Activated naive CD8-positive, alpha-beta T cell treated with anti-CD3 and anti-CD28 coated beads for 36 hours (primary cell): ENCODE measurements around the gene DKKL1. TPM values are rescaled to one million over a fixed set of nuclear protein-coding genes. Genes with fewer than 3 reads are reported as not detected.

Experiments used
- DNase-seq: peaks from one replicate; pipeline ENCODE4 v3.0.0; 2021
- H3K27ac Mint-ChIP-seq: one replicate; pipeline ENCODE4 v1.8.0; 2022; ENCODE audit warnings: mild to moderate bottlenecking, moderate library complexity, mixed read lengths
- H3K27me3 Mint-ChIP-seq: one replicate; pipeline ENCODE4 v1.8.0; 2022; ENCODE audit warnings: mild to moderate bottlenecking, mixed read lengths
- H3K36me3 Mint-ChIP-seq: one replicate; pipeline ENCODE4 v1.8.0; 2021; ENCODE audit warnings: mild to moderate bottlenecking, mixed read lengths
- H3K4me1 Mint-ChIP-seq: one replicate; pipeline ENCODE4 v1.8.0; 2021; ENCODE audit warnings: mixed read lengths
- H3K4me3 Mint-ChIP-seq: one replicate; pipeline ENCODE4 v1.8.0; 2022; ENCODE audit warnings: mild to moderate bottlenecking, moderate library complexity, mixed read lengths
- H3K9me3 Mint-ChIP-seq: one replicate; pipeline ENCODE4 v1.8.0; 2022; ENCODE audit warnings: mixed read lengths
- total RNA-seq, 2 experiments: library from RNA; stranded (reverse); gene quantifications; one replicate each; pipeline ENCODE4 v1.2.3, GENCODE V29; 2021

The DKKL1 gene
- total RNA-seq, 2 experiments from 2014 or later = not detected

GRCh38 chr19:49393881-49394280 is 30.2 kb downstream of the DKKL1 start:
- H3K4me1 Mint-ChIP-seq = peaks cover 22% of the 10 kb centered on the region
- no peaks in the 10 kb centered on the region for H3K36me3 Mint-ChIP-seq
- H3K4me3 Mint-ChIP-seq = no peak overlapping the region
- no peak for DNase-seq
- peaks cover 4% of the 10 kb centered on the region for H3K27me3 Mint-ChIP-seq
- no peaks in the 10 kb centered on the region for H3K9me3 Mint-ChIP-seq
- H3K27ac Mint-ChIP-seq = no peak overlapping the region

GRCh38 chr19:49395581-49396407 is 32.1 kb downstream of the DKKL1 start:
- Mint-ChIP-seq H3K27me3 (peaks cover 4% of the 10 kb centered on the region), H3K4me1 (peaks cover 23% of the 10 kb centered on the region), H3K4me3 (no peak overlapping the region), H3K9me3 (no peaks in the 10 kb centered on the region), H3K27ac (no peak overlapping the region), H3K36me3 (no peaks in the 10 kb centered on the region)
- DNase-seq = no peak

- H3K27ac Mint-ChIP-seq = no peak overlapping the region
- H3K27me3 Mint-ChIP-seq = peaks cover 3% of the 10 kb centered on the region
- no peaks in the 10 kb centered on the region for H3K36me3 Mint-ChIP-seq
- no peaks in the 10 kb centered on the region for H3K9me3 Mint-ChIP-seq
- no peak overlapping the region for H3K4me3 Mint-ChIP-seq
- peaks cover 18% of the 10 kb centered on the region for H3K4me1 Mint-ChIP-seq
- DNase-seq = no peak
These were observed 33.2 kb downstream of the DKKL1 start for GRCh38 chr19:49396738-49397505.

GRCh38 chr19:49398001-49398615 is 34.4 kb downstream of the DKKL1 start:
- no peaks in the 10 kb centered on the region for H3K27me3 Mint-ChIP-seq
- no peak for DNase-seq
- no peaks in the 10 kb centered on the region for H3K36me3 Mint-ChIP-seq
- H3K27ac Mint-ChIP-seq = no peak overlapping the region
- no peaks in the 10 kb centered on the region for H3K9me3 Mint-ChIP-seq
- H3K4me3 Mint-ChIP-seq = no peak overlapping the region
- peaks cover 12% of the 10 kb centered on the region for H3K4me1 Mint-ChIP-seq

GRCh38 chr19:49398931-49399330 is 35.3 kb downstream of the DKKL1 start:
- H3K4me1 Mint-ChIP-seq = peaks cover 15% of the 10 kb centered on the region
- no peak overlapping the region for H3K4me3 Mint-ChIP-seq
- DNase-seq = no peak
- no peak overlapping the region for H3K27ac Mint-ChIP-seq
- H3K9me3 Mint-ChIP-seq = no peaks in the 10 kb centered on the region
- no peaks in the 10 kb centered on the region for H3K27me3 Mint-ChIP-seq
- H3K36me3 Mint-ChIP-seq = no peaks in the 10 kb centered on the region

GRCh38 chr19:49400029-49400428 is 36.4 kb downstream of the DKKL1 start:
- Mint-ChIP-seq H3K36me3 (no peaks in the 10 kb centered on the region), H3K27me3 (no peaks in the 10 kb centered on the region), H3K9me3 (no peaks in the 10 kb centered on the region), H3K27ac (no peak overlapping the region), H3K4me1 (peaks cover 15% of the 10 kb centered on the region), H3K4me3 (no peak overlapping the region)
- DNase-seq = no peak

- no peak overlapping the region for H3K27ac Mint-ChIP-seq
- no peak overlapping the region for H3K4me3 Mint-ChIP-seq
- no peak for DNase-seq
- H3K9me3 Mint-ChIP-seq = no peaks in the 10 kb centered on the region
- H3K36me3 Mint-ChIP-seq = no peaks in the 10 kb centered on the region
- peaks cover 21% of the 10 kb centered on the region for H3K4me1 Mint-ChIP-seq
- H3K27me3 Mint-ChIP-seq = peaks cover 4% of the 10 kb centered on the region
These were observed 39.9 kb downstream of the DKKL1 start for GRCh38 chr19:49403404-49404187.

- Mint-ChIP-seq H3K4me1 (peaks cover 42% of the 10 kb centered on the region), H3K27me3 (peaks cover 4% of the 10 kb centered on the region), H3K4me3 (no peak overlapping the region), H3K27ac (no peak overlapping the region), H3K9me3 (no peaks in the 10 kb centered on the region), H3K36me3 (no peaks in the 10 kb centered on the region)
- DNase-seq = no peak
These were observed 43.4 kb downstream of the DKKL1 start for GRCh38 chr19:49407079-49407478.

GRCh38 chr19:49407482-49408015 is 43.9 kb downstream of the DKKL1 start:
- peaks cover 44% of the 10 kb centered on the region for H3K4me1 Mint-ChIP-seq

GRCh38 chr19:49408816-49409440 is 45.3 kb downstream of the DKKL1 start:
- no peak for DNase-seq
- no peaks in the 10 kb centered on the region for H3K9me3 Mint-ChIP-seq
- peaks cover 41% of the 10 kb centered on the region for H3K4me1 Mint-ChIP-seq
- peak overlapping the region; percentile 54 for H3K27ac Mint-ChIP-seq
- no peaks in the 10 kb centered on the region for H3K36me3 Mint-ChIP-seq
- peak overlapping the region; percentile 44 for H3K4me3 Mint-ChIP-seq
- peaks cover 4% of the 10 kb centered on the region for H3K27me3 Mint-ChIP-seq

More at GRCh38 chr19:49407482-49408015, 43.9 kb downstream of the DKKL1 start:
- Mint-ChIP-seq H3K36me3 (no peaks in the 10 kb centered on the region), H3K27me3 (peaks cover 4% of the 10 kb centered on the region), H3K4me3 (no peak overlapping the region), H3K27ac (no peak overlapping the region), H3K9me3 (no peaks in the 10 kb centered on the region)
- DNase-seq = no peak

GRCh38 chr19:49409441-49410029 is 45.9 kb downstream of the DKKL1 start:
- Mint-ChIP-seq H3K27ac (peak overlapping the region; percentile 54), H3K9me3 (no peaks in the 10 kb centered on the region), H3K27me3 (peaks cover 4% of the 10 kb centered on the region), H3K4me3 (peak overlapping the region; percentile 44), H3K4me1 (peaks cover 41% of the 10 kb centered on the region), H3K36me3 (no peaks in the 10 kb centered on the region)
- DNase-seq = no peak

GRCh38 chr19:49411681-49412326 is 48.1 kb downstream of the DKKL1 start:
- H3K36me3 Mint-ChIP-seq = no peaks in the 10 kb centered on the region
- H3K27ac Mint-ChIP-seq = no peak overlapping the region
- H3K9me3 Mint-ChIP-seq = no peaks in the 10 kb centered on the region
- H3K4me3 Mint-ChIP-seq = no peak overlapping the region
- peaks cover 40% of the 10 kb centered on the region for H3K4me1 Mint-ChIP-seq
- H3K27me3 Mint-ChIP-seq = peaks cover 4% of the 10 kb centered on the region
- DNase-seq = no peak

- no peak for DNase-seq
- Mint-ChIP-seq H3K4me3 (no peak overlapping the region), H3K27me3 (peaks cover 7% of the 10 kb centered on the region), H3K27ac (no peak overlapping the region), H3K9me3 (no peaks in the 10 kb centered on the region), H3K36me3 (no peaks in the 10 kb centered on the region), H3K4me1 (peaks cover 30% of the 10 kb centered on the region)
These were observed 49.7 kb downstream of the DKKL1 start for GRCh38 chr19:49413348-49413747.
